ENCODE results near the gene NGEF. TPM values are rescaled to one million over a fixed set of nuclear protein-coding genes. Genes with fewer than 3 reads are reported as not detected.

Gene NGEF
- total and polyA plus RNA-seq, 3 experiments from 2014 or later: 0.38 TPM; not detected in 2

DNA sequence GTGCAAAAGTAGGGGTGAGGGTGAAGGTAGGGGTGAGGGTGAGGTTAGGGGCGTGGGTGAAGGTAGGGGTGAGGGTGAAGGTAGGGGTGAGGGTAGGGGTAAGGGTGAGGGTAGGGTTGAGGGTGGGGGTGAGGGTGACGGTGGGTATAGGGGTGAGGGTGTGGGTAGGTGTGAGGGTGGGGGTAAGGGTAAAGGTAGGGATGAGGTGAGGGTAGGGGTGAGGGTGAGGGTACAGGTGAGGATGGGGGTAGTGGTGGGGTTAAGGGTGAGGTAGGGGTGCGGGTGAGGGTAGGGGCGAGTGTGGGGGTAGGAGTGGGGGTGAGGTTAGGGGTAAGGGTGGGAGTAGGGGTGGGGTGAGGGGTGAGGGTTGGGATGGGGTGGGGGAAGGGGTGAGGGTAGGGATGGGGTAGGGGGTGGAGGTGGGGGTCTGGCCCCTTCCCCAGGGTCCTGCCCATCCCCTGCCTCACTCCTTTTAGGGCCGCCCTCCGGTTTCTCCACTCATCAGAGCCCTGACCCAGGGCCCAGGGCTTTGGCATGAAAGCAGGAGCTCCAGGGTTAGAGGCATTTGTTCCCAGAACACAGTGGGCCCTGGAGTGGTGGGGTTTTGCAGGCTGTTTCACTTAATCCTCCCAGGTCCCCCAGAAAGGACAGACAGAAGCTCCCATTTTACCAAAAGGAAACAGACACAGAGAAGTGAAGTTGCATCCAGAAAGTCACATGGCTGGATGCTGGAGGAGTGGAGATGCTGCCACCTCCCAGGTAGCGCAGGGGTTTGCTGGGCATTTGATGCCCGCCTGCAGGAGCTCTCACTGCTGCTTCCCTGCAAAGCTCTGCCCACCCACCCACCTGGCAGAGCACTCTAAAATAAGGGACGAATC lies 116.1 kb downstream of the NGEF start:
- no peaks in the 10 kb centered on the region for H3K36me3 ChIP-seq (ENCODE audit: insufficient read depth, low read length)
- H3K27ac ChIP-seq (ENCODE audit: low read depth, low read length): no peak overlapping the region
- no peaks in the 10 kb centered on the region for H3K4me1 ChIP-seq (ENCODE audit: insufficient read depth, low read length)
- H3K27me3 ChIP-seq (ENCODE audit: insufficient read depth, low read length, poor library complexity, severe bottlenecking): no peaks in the 10 kb centered on the region
- Mint-ChIP-seq H3K27me3 (peaks cover 0 to 11% of the 10 kb centered on the region in 2 donors), H3K4me3 (no peak overlapping the region), H3K4me1 (no peaks in the 10 kb centered on the region), H3K27ac (no peak overlapping the region), H3K36me3 (no peaks in the 10 kb centered on the region), H3K9me3 (no peaks in the 10 kb centered on the region)
- DNase-seq: no peak
- H3K9me3 ChIP-seq (ENCODE audit: low read length): no peaks in the 10 kb centered on the region
- ChIA-PET POLR2A (no interaction called here), CTCF (no interaction called here)
- no peak overlapping the region for H3K4me3 ChIP-seq (ENCODE audit: low read length)

DNA sequence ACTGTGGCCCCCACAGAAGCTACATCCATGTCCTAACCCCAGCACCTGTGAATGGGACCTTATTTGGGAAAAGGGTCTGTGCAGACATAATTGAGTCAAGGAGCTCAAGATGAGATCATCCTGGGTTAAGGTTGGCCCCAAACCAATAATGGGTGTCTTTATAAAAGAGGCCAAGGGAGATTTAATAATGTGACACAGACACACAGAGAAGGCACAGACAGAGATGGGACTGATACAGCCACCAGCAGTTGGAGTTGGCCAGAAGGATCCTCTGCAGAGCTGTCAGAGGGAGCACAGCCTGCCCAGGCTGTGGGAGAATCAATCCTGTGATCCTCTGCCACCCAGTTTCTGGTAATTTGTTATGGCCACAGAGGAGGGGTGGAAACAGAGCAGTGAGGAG lies 116.9 kb downstream of the NGEF start:
- ChIA-PET CTCF (no interaction called here), POLR2A (no interaction called here)
- H3K4me3 Mint-ChIP-seq: no peak overlapping the region
- H3K27me3 ChIP-seq (ENCODE audit: insufficient read depth, low read length, poor library complexity, severe bottlenecking): no peaks in the 10 kb centered on the region
- H3K4me3 ChIP-seq (ENCODE audit: low read length): no peak overlapping the region
- H3K27ac Mint-ChIP-seq: no peak overlapping the region
- no peaks in the 10 kb centered on the region for H3K4me1 Mint-ChIP-seq
- no peaks in the 10 kb centered on the region for H3K36me3 Mint-ChIP-seq
- no peaks in the 10 kb centered on the region for H3K4me1 ChIP-seq (ENCODE audit: insufficient read depth, low read length)
- peaks cover under 1 to 19% of the 10 kb centered on the region in 2 donors for H3K27me3 Mint-ChIP-seq
- no peaks in the 10 kb centered on the region for H3K36me3 ChIP-seq (ENCODE audit: insufficient read depth, low read length)
- no peak for DNase-seq
- H3K9me3 Mint-ChIP-seq: no peaks in the 10 kb centered on the region
- no peaks in the 10 kb centered on the region for H3K9me3 ChIP-seq (ENCODE audit: low read length)
- no peak overlapping the region for H3K27ac ChIP-seq (ENCODE audit: low read depth, low read length)

DNA sequence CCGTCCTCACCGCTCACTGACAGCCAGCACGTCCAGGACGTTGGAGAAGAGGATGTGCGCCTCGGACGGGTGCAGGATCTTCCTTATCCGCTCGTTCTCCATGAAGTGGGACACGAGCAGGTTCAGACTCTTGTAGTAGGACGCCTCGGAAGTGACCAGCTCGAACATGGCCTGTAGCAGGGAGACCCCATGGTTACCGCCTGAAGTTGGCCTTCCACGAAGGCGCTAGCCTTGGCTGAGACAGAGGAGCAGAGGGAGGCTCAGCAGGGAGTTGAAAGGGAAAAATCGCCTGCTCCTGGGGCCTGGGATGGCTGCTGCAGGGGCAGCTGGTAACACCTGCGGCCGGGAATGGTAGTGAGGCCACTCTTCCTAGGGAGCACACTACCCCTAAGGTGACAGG lies 118.3 kb downstream of the NGEF start:
- H3K27me3 Mint-ChIP-seq: peaks cover 5 to 29% of the 10 kb centered on the region in 2 donors

DNA sequence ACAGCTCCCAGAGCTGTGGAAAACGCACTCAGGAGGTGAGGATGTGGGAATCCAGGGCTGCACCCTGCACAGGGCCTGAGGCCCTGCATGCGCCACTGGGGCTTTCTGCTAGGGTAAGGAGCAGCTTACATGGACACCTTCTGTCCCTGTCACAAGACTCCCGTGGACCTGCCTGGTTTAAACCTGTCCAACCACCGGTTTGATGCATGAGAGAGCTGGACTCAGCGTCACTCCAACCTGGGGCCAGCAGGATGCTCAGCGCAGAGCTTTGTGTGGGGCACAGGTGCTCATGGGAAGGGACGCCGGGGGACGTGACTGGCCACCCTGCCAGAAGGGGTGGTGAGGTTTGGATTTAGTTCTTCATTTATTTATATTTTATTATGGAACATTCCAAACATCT lies 118.8 kb downstream of the NGEF start:
- no peaks in the 10 kb centered on the region for H3K4me1 Mint-ChIP-seq
- no peaks in the 10 kb centered on the region for H3K36me3 Mint-ChIP-seq
- no peaks in the 10 kb centered on the region for H3K9me3 Mint-ChIP-seq
- no peak overlapping the region for H3K4me3 Mint-ChIP-seq
- Histone ChIP-seq H3K4me3 (ENCODE audit: low read length) (no peak overlapping the region), H3K9me3 (ENCODE audit: low read length) (no peaks in the 10 kb centered on the region), H3K36me3 (ENCODE audit: insufficient read depth, low read length) (no peaks in the 10 kb centered on the region), H3K4me1 (ENCODE audit: insufficient read depth, low read length) (no peaks in the 10 kb centered on the region), H3K27me3 (ENCODE audit: insufficient read depth, low read length, poor library complexity, severe bottlenecking) (no peaks in the 10 kb centered on the region), H3K27ac (ENCODE audit: low read depth, low read length) (no peak overlapping the region)
- peaks cover 5 to 29% of the 10 kb centered on the region in 2 donors for H3K27me3 Mint-ChIP-seq
- no peak for DNase-seq
- ChIA-PET POLR2A (no interaction called here), CTCF (no interaction called here)
- H3K27ac Mint-ChIP-seq: no peak overlapping the region

More for the DNA sequence above, 118.3 kb downstream of the NGEF start:
- no peak for DNase-seq
- Histone ChIP-seq H3K27me3 (ENCODE audit: insufficient read depth, low read length, poor library complexity, severe bottlenecking) (no peaks in the 10 kb centered on the region), H3K4me3 (ENCODE audit: low read length) (no peak overlapping the region), H3K9me3 (ENCODE audit: low read length) (no peaks in the 10 kb centered on the region), H3K27ac (ENCODE audit: low read depth, low read length) (no peak overlapping the region), H3K4me1 (ENCODE audit: insufficient read depth, low read length) (no peaks in the 10 kb centered on the region), H3K36me3 (ENCODE audit: insufficient read depth, low read length) (no peaks in the 10 kb centered on the region)
- Mint-ChIP-seq H3K36me3 (no peaks in the 10 kb centered on the region), H3K27ac (no peak overlapping the region), H3K9me3 (no peaks in the 10 kb centered on the region), H3K4me3 (no peak overlapping the region), H3K4me1 (no peaks in the 10 kb centered on the region)
- POLR2A ChIA-PET: no interaction called here
- CTCF ChIA-PET: no interaction called here

DNA sequence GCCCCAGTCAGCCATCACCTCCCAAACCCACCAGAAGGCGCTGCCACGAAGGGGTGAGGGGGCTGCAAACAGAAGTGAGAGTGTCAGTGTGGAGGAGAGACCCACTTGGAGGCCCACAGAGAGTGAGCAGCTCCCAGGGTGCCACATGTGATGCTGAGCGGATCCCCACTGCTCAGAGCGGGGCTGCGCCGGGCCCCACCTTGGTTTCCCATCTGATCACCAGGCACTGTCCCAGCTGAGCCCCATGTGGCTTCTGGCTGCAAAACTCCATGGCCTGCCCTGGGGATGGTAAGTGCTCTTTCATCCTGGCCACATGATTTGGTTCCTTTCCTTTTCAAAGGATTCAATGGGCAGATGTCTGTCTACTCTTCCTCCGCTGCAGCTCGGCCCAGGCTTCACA lies 119.2 kb downstream of the NGEF start:
- H3K27me3 Mint-ChIP-seq: peaks cover 7 to 29% of the 10 kb centered on the region in 2 donors
- POLR2A ChIA-PET: no interaction called here
- H3K27me3 ChIP-seq (ENCODE audit: insufficient read depth, low read length, poor library complexity, severe bottlenecking): no peaks in the 10 kb centered on the region
- no peaks in the 10 kb centered on the region for H3K36me3 ChIP-seq (ENCODE audit: insufficient read depth, low read length)
- no peak overlapping the region for H3K27ac Mint-ChIP-seq
- CTCF ChIA-PET: no interaction called here
- H3K9me3 ChIP-seq (ENCODE audit: low read length): no peaks in the 10 kb centered on the region
- H3K4me1 ChIP-seq (ENCODE audit: insufficient read depth, low read length): no peaks in the 10 kb centered on the region
- H3K9me3 Mint-ChIP-seq: no peaks in the 10 kb centered on the region
- no peak overlapping the region for H3K4me3 ChIP-seq (ENCODE audit: low read length)
- H3K27ac ChIP-seq (ENCODE audit: low read depth, low read length): no peak overlapping the region
- H3K4me1 Mint-ChIP-seq: no peaks in the 10 kb centered on the region
- no peak overlapping the region for H3K4me3 Mint-ChIP-seq
- DNase-seq: no peak
- no peaks in the 10 kb centered on the region for H3K36me3 Mint-ChIP-seq

DNA sequence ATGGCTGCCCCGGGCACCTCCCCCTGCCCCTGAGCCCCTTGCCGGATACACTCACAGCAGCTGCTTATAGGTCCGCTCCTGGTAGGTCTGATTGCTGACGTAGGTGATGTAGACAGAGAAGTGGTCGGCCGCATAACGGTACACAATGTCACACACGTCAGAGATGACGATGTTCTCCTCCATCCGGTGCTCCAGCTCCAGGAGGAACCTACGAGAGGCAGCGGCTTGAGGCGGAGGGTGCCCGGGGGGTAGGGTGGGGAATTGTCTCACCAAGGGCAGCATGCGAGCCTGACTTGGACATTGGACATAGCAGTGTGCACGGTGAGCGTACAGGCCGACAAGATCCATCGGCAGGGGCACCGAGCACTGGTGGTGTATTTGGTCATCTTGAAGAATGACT lies 120.2 kb downstream of the NGEF start:
- Histone ChIP-seq H3K4me3 (ENCODE audit: low read length) (no peak overlapping the region), H3K27ac (ENCODE audit: low read depth, low read length) (no peak overlapping the region), H3K4me1 (ENCODE audit: insufficient read depth, low read length) (no peaks in the 10 kb centered on the region), H3K27me3 (ENCODE audit: insufficient read depth, low read length, poor library complexity, severe bottlenecking) (no peaks in the 10 kb centered on the region), H3K36me3 (ENCODE audit: insufficient read depth, low read length) (no peaks in the 10 kb centered on the region), H3K9me3 (ENCODE audit: low read length) (no peaks in the 10 kb centered on the region)
- Mint-ChIP-seq H3K27me3 (peaks cover 7 to 29% of the 10 kb centered on the region in 2 donors), H3K4me3 (no peak overlapping the region), H3K36me3 (no peaks in the 10 kb centered on the region), H3K4me1 (no peaks in the 10 kb centered on the region), H3K27ac (peak overlapping the region in 2 of 8 donors; percentile 33 to 54), H3K9me3 (no peaks in the 10 kb centered on the region)
- no peak for DNase-seq
- POLR2A ChIA-PET: no interaction called here
- CTCF ChIA-PET: no interaction called here

DNA sequence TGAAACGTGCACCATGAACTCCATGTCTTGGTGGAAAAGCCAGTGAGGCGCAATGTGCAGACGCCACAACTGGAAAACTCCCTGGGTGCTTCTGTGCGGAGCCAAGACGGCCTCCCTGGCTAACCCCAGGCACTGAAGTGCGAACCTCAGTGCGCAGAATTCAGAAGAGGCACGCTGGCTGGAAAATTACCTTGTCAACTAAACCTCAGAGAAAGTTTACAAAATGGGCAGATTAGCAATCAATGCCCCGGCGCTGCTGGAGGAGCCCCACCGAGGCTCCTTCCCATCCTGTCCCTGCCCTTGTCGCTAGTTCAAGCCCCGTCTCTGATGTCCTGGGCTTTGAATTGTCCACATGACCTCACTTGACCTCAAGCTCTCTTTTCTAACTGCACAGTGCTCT lies 120.8 kb downstream of the NGEF start:
- no peaks in the 10 kb centered on the region for H3K4me1 ChIP-seq (ENCODE audit: insufficient read depth, low read length)
- Mint-ChIP-seq H3K36me3 (no peaks in the 10 kb centered on the region), H3K9me3 (no peaks in the 10 kb centered on the region), H3K27ac (no peak overlapping the region), H3K27me3 (peaks cover 7 to 29% of the 10 kb centered on the region in 2 donors), H3K4me3 (no peak overlapping the region), H3K4me1 (no peaks in the 10 kb centered on the region)
- H3K4me3 ChIP-seq (ENCODE audit: low read length): no peak overlapping the region
- no peaks in the 10 kb centered on the region for H3K9me3 ChIP-seq (ENCODE audit: low read length)
- no peak overlapping the region for H3K27ac ChIP-seq (ENCODE audit: low read depth, low read length)
- ChIA-PET CTCF (no interaction called here), POLR2A (no interaction called here)
- DNase-seq: no peak
- H3K36me3 ChIP-seq (ENCODE audit: insufficient read depth, low read length): no peaks in the 10 kb centered on the region
- no peaks in the 10 kb centered on the region for H3K27me3 ChIP-seq (ENCODE audit: insufficient read depth, low read length, poor library complexity, severe bottlenecking)

DNA sequence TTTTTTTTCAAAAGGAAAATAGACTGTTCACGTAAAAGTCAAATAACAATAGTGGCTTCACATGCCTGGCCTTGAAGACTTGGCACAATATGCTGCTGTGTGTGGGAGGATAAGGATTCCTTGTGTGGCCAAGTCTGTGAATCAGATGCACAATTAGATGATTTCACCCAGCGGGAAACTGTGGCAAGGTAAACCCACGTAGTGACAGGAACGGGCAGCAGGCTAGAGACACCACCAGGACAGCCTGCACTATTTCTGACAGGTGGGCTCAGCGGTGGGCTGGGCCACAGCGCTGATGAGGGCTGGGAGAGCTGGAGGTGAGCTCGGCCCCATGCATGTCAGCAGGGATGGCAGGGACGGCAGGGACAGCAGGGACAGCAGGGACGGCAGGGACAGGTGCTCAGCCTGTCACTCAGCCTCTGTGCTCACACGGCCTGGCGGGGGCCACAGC lies 121.4 kb downstream of the NGEF start:
- Histone ChIP-seq H3K9me3 (ENCODE audit: low read length) (no peaks in the 10 kb centered on the region), H3K27ac (ENCODE audit: low read depth, low read length) (no peak overlapping the region), H3K4me1 (ENCODE audit: insufficient read depth, low read length) (no peaks in the 10 kb centered on the region), H3K4me3 (ENCODE audit: low read length) (no peak overlapping the region), H3K27me3 (ENCODE audit: insufficient read depth, low read length, poor library complexity, severe bottlenecking) (no peaks in the 10 kb centered on the region), H3K36me3 (ENCODE audit: insufficient read depth, low read length) (no peaks in the 10 kb centered on the region)
- Mint-ChIP-seq H3K27ac (no peak overlapping the region), H3K27me3 (peaks cover 7 to 29% of the 10 kb centered on the region in 2 donors), H3K9me3 (no peaks in the 10 kb centered on the region), H3K36me3 (no peaks in the 10 kb centered on the region), H3K4me1 (no peaks in the 10 kb centered on the region), H3K4me3 (no peak overlapping the region)
- POLR2A ChIA-PET: no interaction called here
- CTCF ChIA-PET: no interaction called here
- DNase-seq: no peak

All from CD8-positive, alpha-beta memory T cell (primary cell).